VCaP (cell line): ENCODE results near the gene PPA2.

Experiments used
- H3K27ac ChIP-seq: fragments of 450-650 bp; 2 replicates; pipeline ENCODE4 v1.5.1; 2017
- CTCF ChIP-seq: fragments of 450-650 bp; conservative IDR thresholded peaks from 2 replicates; pipeline ENCODE4 v1.5.1; 2017; ENCODE audit warnings: mild to moderate bottlenecking, moderate library complexity

The PPA2 gene

GRCh38 chr4:105436414-105436813 lies 37.4 kb downstream of the PPA2 start:
- TF ChIP-seq CTCF, result no peak
- no peak overlapping the region for H3K27ac ChIP-seq

DNA sequence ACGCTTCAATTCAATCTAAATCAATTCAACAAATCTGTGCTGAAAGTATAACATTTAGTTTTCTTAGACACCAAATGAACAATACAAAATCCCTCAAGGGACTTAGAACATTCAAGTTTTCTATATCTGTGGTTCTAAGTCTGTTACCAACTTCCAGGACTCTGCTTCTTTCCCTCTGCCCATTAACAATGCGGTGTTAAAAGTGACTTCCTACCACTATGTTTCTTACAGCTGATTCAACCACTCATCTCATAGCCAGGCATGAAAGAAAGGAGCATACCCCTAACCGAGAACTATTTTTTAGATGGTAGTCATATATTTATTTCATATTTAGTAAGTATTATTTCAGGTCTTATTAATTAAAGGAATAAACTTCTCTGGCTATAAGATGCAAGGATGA lies 38.9 kb downstream of the PPA2 start:
- no peak overlapping the region for H3K27ac ChIP-seq
- no peak for TF ChIP-seq CTCF

DNA sequence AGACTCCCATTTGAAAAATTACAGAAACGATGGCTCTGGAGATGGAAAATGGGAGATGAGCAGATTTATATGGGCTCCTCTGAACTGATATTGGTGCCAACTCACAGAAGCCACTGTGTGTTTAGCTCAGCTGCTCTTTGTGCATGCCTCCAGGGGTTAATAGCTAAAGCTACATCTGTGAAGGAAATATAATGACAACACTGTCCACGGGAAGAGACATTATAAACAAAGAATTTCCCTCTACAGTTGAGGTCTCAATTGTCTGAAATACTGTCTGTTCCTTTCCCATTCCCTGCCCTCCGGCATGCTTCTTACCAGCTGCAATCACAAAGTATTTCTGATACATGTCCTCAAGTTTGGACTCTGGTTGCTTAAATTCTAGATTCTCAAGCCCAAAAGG lies 40.4 kb downstream of the PPA2 start:
- no peak for TF ChIP-seq CTCF
- H3K27ac ChIP-seq, result no peak overlapping the region

DNA sequence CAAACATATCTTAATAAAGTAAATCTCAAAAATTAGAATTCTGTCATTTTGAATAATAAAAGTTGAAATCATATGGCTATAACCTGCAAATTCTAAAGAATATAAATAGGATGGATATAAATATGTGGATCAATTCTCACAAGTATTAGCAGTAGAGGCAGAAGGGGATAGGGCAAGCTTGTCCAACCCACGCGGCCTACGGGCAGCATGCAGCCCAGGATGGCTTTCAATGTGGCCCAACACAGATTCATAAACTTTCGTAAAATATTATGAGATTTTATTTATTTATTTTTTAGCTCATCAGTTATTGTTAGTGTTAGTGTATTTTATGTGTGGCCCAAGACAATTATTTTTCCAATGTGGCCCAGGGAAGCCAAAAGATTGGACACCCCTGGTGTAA lies 41.4 kb downstream of the PPA2 start:
- no peak overlapping the region for H3K27ac ChIP-seq
- no peak for TF ChIP-seq CTCF

DNA sequence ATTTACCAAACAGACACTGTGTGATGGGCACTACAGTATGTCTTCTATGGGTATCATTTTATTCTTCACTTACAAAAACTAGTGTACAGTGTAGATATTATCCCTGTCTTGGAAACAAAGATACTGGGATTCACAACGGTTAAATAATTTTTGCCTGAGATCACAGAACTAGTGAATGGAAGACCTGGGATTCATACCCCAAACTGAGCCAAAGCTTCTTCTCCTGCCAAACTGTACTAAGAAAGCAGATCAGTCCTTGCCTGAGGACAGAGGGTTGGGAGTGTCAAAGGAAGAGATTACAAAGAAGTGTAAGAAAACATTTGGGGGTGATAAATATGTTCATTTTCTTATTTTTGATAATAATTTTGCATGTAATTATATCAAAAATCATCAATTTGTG lies 43.1 kb downstream of the PPA2 start:
- H3K27ac ChIP-seq, result no peak overlapping the region
- no peak for TF ChIP-seq CTCF

GRCh38 chr4:105426187-105426897 lies 47.5 kb downstream of the PPA2 start:
- H3K27ac ChIP-seq, result no peak overlapping the region
- TF ChIP-seq CTCF, result no peak

- no peak for TF ChIP-seq CTCF
Observed at GRCh38 chr4:105422207-105422920, 51.5 kb downstream of the PPA2 start.

More at GRCh38 chr4:105422207-105422920, 51.5 kb downstream of the PPA2 start:
- no peak overlapping the region for H3K27ac ChIP-seq
